ENCODE results near the gene CRHR2.

The CRHR2 gene

DNA sequence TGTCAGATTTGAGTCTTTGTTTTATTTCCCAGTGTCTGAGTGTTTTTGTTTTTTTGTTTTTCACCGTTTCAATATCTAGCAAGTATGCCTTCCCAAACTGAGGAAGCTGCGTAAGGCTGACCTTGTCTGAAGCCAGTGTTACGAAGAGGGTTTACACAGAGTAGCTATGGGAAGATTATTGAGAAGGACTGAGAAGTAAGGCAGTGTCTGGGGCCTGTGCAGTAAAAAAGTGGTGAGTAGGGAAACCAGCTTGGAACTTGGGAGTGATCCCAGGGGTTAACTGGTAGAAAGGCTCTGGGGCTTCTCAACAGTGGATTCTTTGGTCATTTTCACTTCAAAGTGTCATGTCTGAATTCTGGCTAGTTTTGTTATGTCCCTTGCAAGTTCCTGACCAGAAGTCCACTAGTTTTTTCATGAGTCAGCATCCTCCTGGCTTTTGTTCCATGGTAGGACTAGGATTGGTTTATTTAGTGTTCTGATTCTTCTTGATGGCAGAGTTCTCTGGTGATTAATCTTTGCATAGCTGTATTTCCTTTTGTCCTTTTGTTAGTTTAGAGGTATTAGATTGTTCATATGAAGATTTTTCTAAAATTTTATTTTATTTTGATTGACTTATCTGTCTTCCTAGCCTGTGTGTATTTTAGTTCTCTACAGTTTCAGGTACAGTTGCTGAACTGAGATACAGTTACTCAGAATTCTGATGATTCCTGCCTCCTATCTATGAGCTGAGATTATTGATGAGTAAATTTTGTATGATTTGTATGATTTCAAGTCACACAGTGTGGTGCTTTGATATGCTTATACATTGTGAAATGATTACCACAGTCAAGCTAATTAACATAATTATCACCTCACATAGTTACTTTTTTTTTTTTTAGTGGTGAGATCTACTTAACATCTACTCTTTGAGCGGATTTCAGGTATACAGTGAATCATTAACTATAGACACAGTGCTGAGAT is 68.6 kb downstream of the CRHR2 start:
- DNase-seq, result no peak

DNA sequence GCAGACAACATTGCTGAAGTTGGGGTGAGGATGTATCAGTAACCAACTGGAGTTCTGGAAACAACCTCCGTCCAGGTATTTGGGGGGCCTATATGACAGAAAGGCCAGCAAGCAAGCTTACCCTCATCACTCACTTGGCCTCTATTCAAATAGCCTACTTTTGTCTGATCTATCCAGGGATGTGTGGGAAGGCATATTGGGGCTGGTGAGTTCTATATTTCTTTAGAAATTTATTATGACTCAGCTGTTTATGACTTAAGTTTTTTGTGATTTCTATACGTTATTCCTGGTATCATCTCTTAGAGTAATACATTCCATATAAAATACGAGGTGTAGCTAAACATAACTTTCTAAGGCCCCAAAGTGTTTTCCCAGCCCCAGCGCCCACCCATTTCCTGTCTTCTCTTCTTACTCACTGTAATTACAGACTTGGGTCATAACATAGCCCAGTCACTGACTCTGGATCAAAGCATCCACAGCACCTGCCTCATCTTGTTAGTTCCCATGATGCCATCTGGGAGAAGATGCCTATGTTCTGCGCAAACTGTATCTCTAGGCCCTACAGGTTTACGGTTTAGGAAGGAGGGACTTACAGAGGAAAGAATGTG is 69.5 kb downstream of the CRHR2 start:
- DNase-seq, result no peak

DNA sequence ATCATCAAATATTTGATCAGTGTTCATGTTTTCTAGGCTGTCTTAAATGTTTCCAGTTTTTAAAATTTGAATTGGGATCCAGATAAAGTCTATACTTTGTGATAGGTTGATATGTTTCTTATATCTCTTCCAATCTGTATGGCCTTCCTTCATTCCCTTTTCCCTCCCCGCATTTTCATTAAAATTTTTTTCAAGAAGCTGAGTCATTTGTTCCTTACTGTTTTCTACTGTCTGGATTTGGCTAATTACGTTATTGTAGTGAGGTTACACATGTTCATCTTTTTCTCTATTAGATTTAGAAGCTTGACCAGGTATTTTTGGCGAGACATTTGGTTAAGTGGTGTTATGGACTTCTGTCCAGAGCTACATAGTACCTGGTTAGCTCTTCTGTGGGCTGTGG is 76.4 kb downstream of the CRHR2 start:
- DNase-seq, result no peak

DNA sequence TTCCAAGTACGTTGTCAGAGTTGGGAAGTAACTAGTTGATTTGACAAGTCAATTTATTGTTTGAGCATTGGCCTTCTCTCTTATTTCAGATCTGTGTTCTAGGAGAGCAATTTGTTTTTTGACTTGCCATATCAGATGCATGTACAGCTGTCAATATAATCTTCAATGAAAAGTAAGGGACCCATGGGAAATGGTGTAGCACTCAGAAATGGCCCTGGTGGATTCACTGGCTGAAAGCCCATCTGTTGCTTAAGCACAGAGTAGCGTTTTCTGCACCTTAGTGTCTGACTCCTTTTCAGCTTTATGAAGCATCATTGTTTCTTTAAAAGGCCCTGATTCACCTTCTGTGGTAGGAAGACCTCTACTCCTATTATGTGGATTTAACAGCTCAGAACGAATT is 77.4 kb downstream of the CRHR2 start:
- DNase-seq, result no peak
